Liver (tissue), 3 donors: Measurements from ENCODE around the gene GULP1.

Source experiments
- EGR1 ChIP-seq, 2 donors: IDR thresholded peaks; 2 replicates each; pipeline ENCODE4 v1.6.1; 2016 to 2018; ENCODE audit warnings: antibody characterized with exemption in 2 of 2, low read depth in 2 of 2
- FOXA2 ChIP-seq: IDR thresholded peaks from 2 replicates; pipeline ENCODE4 v1.6.1; 2016; ENCODE audit warnings: antibody characterized with exemption
- JUND ChIP-seq, 2 donors: IDR thresholded peaks; 2 replicates each; pipeline ENCODE4 v1.6.1; 2016; ENCODE audit warnings: antibody characterized with exemption in 2 of 2
- REST ChIP-seq: IDR thresholded peaks from 2 replicates; pipeline ENCODE4 v1.6.1; 2016; ENCODE audit warnings: antibody characterized with exemption, mild to moderate bottlenecking
- YY1 ChIP-seq: IDR thresholded peaks from 2 replicates; pipeline ENCODE4 v1.6.1; 2016; ENCODE audit warnings: antibody characterized with exemption, mild to moderate bottlenecking
- TF ChIP-seq, protein P1 (sequence below): fragments of 150-350 bp; IDR thresholded peaks from 2 replicates; pipeline ENCODE4 v1.5.1; 2017; ENCODE audit warnings: improper control_type of control experiment, low read depth, low read length; ENCODE audit not compliant: missing input control
- TF ChIP-seq, protein P2 (sequence below): IDR thresholded peaks from 2 replicates; pipeline ENCODE4 v1.6.1; 2016; ENCODE audit warnings: antibody characterized with exemption
- donor health status: healthy.
- donor health status: healthy.

- TF ChIP-seq, protein P1, sequence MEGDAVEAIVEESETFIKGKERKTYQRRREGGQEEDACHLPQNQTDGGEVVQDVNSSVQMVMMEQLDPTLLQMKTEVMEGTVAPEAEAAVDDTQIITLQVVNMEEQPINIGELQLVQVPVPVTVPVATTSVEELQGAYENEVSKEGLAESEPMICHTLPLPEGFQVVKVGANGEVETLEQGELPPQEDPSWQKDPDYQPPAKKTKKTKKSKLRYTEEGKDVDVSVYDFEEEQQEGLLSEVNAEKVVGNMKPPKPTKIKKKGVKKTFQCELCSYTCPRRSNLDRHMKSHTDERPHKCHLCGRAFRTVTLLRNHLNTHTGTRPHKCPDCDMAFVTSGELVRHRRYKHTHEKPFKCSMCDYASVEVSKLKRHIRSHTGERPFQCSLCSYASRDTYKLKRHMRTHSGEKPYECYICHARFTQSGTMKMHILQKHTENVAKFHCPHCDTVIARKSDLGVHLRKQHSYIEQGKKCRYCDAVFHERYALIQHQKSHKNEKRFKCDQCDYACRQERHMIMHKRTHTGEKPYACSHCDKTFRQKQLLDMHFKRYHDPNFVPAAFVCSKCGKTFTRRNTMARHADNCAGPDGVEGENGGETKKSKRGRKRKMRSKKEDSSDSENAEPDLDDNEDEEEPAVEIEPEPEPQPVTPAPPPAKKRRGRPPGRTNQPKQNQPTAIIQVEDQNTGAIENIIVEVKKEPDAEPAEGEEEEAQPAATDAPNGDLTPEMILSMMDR, result no peak
- TF ChIP-seq REST (no peak), EGR1 (IDR thresholded peaks at IDR 0.05; ENCODE audit: low read depth in 2 of 2) (no peak), FOXA2 (no peak), YY1 (no peak), JUND (IDR thresholded peaks at IDR 0.05) (no peak)
- TF ChIP-seq, protein P2, sequence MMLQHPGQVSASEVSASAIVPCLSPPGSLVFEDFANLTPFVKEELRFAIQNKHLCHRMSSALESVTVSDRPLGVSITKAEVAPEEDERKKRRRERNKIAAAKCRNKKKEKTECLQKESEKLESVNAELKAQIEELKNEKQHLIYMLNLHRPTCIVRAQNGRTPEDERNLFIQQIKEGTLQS, result no peak
Observed at GRCh38 chr2:188324067-188324466, 32.4 kb downstream of the GULP1 start.
